GM13976 (cell line): ENCODE results near the gene PDK4.

Experiments used
- DNase-seq: peaks from one replicate; pipeline ENCODE4 v3.0.0; 2012; ENCODE audit warnings: low spot score
- CTCF ChIP-seq: IDR thresholded peaks from 2 replicates; pipeline ENCODE4 v1.5.1; 2012; ENCODE audit warnings: borderline replicate concordance, mild to moderate bottlenecking; ENCODE audit not compliant: insufficient read depth; ENCODE audit errors: extremely low read depth, missing control alignments, control extremely low read depth
- in situ Hi-C: fragments of 300-500 bp; cut with MboI; formaldehyde crosslinking; loops from one replicate; pipeline ENCODE4 v1.12.0; 2022; ENCODE audit warnings: low sequenced_read_pairs, mixed read lengths, inconsistent platforms; ENCODE audit not compliant: unreplicated experiment

PDK4 gene

GRCh38 chr7:95595746-95596197 is 544 bp downstream of the PDK4 start:
- in situ Hi-C loops = no loop called here
- TF ChIP-seq CTCF = no peak
- DNase-seq = no peak

GRCh38 chr7:95594185-95594584 is 2.1 kb downstream of the PDK4 start:
- no peak for DNase-seq
- no peak for TF ChIP-seq CTCF
- in situ Hi-C loops = no loop called here

GRCh38 chr7:95593343-95593742 is 3.0 kb downstream of the PDK4 start:
- in situ Hi-C loops = no loop called here
- DNase-seq = no peak
- no peak for TF ChIP-seq CTCF

- no peak for TF ChIP-seq CTCF
- in situ Hi-C loops = no loop called here
- DNase-seq = no peak
Measured at GRCh38 chr7:95592570-95592969, 3.7 kb downstream of the PDK4 start.

- DNase-seq = no peak
- TF ChIP-seq CTCF = no peak
- in situ Hi-C loops = no loop called here
Measured at GRCh38 chr7:95590387-95591248, 5.7 kb downstream of the PDK4 start.

- TF ChIP-seq CTCF = no peak
- in situ Hi-C loops = no loop called here
- no peak for DNase-seq
Measured at GRCh38 chr7:95589766-95590165, 6.5 kb downstream of the PDK4 start.

GRCh38 chr7:95589031-95589430 is 7.3 kb downstream of the PDK4 start:
- in situ Hi-C loops = no loop called here
- no peak for DNase-seq
- TF ChIP-seq CTCF = no peak
